Hepatocyte (in vitro differentiated cells): Measurements from ENCODE around the gene ZCCHC7. TPM values are rescaled to one million over a fixed set of nuclear protein-coding genes. Genes with fewer than 3 reads are reported as not detected.
A peak's percentile ranks its signal among the peaks of the same experiment; 100 is the strongest.

Experiments
- DNase-seq: peaks from one replicate; pipeline ENCODE4 v3.0.0-alpha.2; 2016; ENCODE audit warnings: low spot score
- H2AFZ ChIP-seq: fragments of 200-600 bp; sonication (generic); 2 replicates; pipeline ENCODE4 v1.6.0; 2016; ENCODE audit warnings: antibody characterized with exemption, mild to moderate bottlenecking
- H3K27ac ChIP-seq: fragments of 200-600 bp; sonication (generic); 2 replicates; pipeline ENCODE4 v1.5.1; 2016; ENCODE audit warnings: mild to moderate bottlenecking
- H3K27me3 ChIP-seq: fragments of 200-600 bp; sonication (generic); 2 replicates; pipeline ENCODE4 v1.6.1; 2016
- H3K36me3 ChIP-seq: fragments of 200-600 bp; sonication (generic); replicated peaks from 2 replicates; pipeline ENCODE4 v1.5.1; 2016; ENCODE audit warnings: low read depth; ENCODE audit not compliant: insufficient read depth
- H3K4me1 ChIP-seq: fragments of 200-600 bp; sonication (generic); 2 replicates; pipeline ENCODE4 v1.5.1; 2016; ENCODE audit warnings: mild to moderate bottlenecking, moderate library complexity; ENCODE audit not compliant: insufficient read depth
- H3K4me2 ChIP-seq: fragments of 200-600 bp; sonication (generic); 2 replicates; pipeline ENCODE4 v1.6.0; 2016
- H3K4me3 ChIP-seq: fragments of 200-600 bp; sonication (generic); 2 replicates; pipeline ENCODE4 v1.5.1; 2016; ENCODE audit warnings: mild to moderate bottlenecking
- H3K79me2 ChIP-seq: fragments of 200-600 bp; sonication (generic); 2 replicates; pipeline ENCODE4 v1.6.0; 2017; ENCODE audit warnings: mild to moderate bottlenecking
- H3K9me2 ChIP-seq: fragments of 200-600 bp; sonication (generic); replicated peaks from 2 replicates; pipeline ENCODE4 v1.6.0; 2017; ENCODE audit warnings: mild to moderate bottlenecking; ENCODE audit not compliant: insufficient read depth
- H3K9me3 ChIP-seq: fragments of 200-600 bp; sonication (generic); 2 replicates; pipeline ENCODE4 v1.5.1; 2016; ENCODE audit warnings: low read depth, mild to moderate bottlenecking
- H4K20me1 ChIP-seq: fragments of 200-600 bp; sonication (generic); 2 replicates; pipeline ENCODE4 v1.6.0; 2016; ENCODE audit warnings: mild to moderate bottlenecking; ENCODE audit not compliant: insufficient read depth, poor library complexity, severe bottlenecking
- CTCF ChIP-seq: fragments of 200-600 bp; sonication (generic); IDR thresholded peaks from 2 replicates; pipeline ENCODE4 v1.5.1; 2016; ENCODE audit warnings: antibody characterized with exemption, mild to moderate bottlenecking; ENCODE audit not compliant: poor library complexity
- EZH2 ChIP-seq: fragments of 200-600 bp; sonication (generic); IDR thresholded peaks from 2 replicates; pipeline ENCODE4 v1.6.1; 2016; ENCODE audit warnings: antibody characterized with exemption, mild to moderate bottlenecking, borderline replicate concordance
- EZH2phosphoT487 ChIP-seq: fragments of 200-600 bp; sonication (generic); IDR thresholded peaks from one replicate; pipeline ENCODE4 v1.6.1; 2018; ENCODE audit warnings: antibody characterized with exemption, mild to moderate bottlenecking, low read depth, moderate library complexity; ENCODE audit not compliant: unreplicated experiment, severe bottlenecking
- WGBS: methylation state at CpG from one replicate; pipeline ENCODE4 v1.1.6; 2016; ENCODE audit warnings: low lambda C conversion rate; ENCODE audit errors: missing lambda C conversion rate; 5-methylcytosine and 5-hydroxymethylcytosine counted together
- polyA plus RNA-seq: library from polyadenylated mRNA; unstranded; fragments of >200 nt; fragmentation: Nextera tagmentation; extraction: Ambion mirVana; gene quantifications from 2 replicates; pipeline ENCODE4 v1.2.1, GENCODE V29; 2016
- total RNA-seq: library from RNA; depleted of rRNA; stranded (reverse); fragments of >200 nt; gene quantifications from 2 replicates; pipeline ENCODE4 v1.2.3, GENCODE V29; 2014

ZCCHC7 gene
- total and polyA plus RNA-seq, 2 experiments from 2014 or later, result 12.3 to 14.6 TPM

- H3K79me2 ChIP-seq, result no peaks in the 10 kb centered on the region
- WGBS, result 79% methylated on average over 20 of the region's 20 CpGs
- no peak overlapping the region for H3K4me3 ChIP-seq
- H4K20me1 ChIP-seq, result no peaks in the 10 kb centered on the region
- no peaks in the 10 kb centered on the region for H3K27me3 ChIP-seq
- H3K4me2 ChIP-seq, result no peak overlapping the region
- no peaks in the 10 kb centered on the region for H3K9me2 ChIP-seq
- no peak overlapping the region for H2AFZ ChIP-seq
- H3K36me3 ChIP-seq, result no peaks in the 10 kb centered on the region
- no peaks in the 10 kb centered on the region for H3K4me1 ChIP-seq
- H3K9me3 ChIP-seq, result no peaks in the 10 kb centered on the region
- peak; percentile 23 for DNase-seq
- TF ChIP-seq CTCF (no peak), EZH2phosphoT487 (no peak), EZH2 (no peak)
- H3K27ac ChIP-seq, result no peak overlapping the region
Observed at GRCh38 chr9:37371565-37372464, 251.4 kb downstream of the ZCCHC7 start.

DNA sequence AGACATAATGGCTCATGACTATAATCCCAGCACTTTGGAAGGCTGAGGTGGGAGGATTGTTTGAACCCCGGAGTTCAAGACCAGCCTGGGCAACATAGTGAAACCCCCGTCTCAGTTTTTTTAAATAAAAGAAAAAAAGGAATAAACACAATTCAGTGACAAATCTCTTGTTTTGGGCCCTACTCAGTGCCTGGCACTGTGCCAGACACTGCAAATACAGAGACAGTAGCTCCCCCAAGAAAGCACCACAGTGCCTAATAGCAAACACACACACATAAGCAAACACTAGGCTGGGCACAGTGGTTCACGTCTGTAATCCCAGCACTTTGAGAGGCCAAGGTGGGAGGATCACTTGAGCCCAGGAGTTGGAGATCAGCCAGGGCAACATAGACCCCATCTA, 252.5 kb downstream of the ZCCHC7 start:
- 92% methylated on average over 3 of the region's 3 CpGs for WGBS
- Histone ChIP-seq H3K9me3 (no peaks in the 10 kb centered on the region), H2AFZ (no peak overlapping the region), H3K27me3 (no peaks in the 10 kb centered on the region), H3K27ac (no peak overlapping the region), H4K20me1 (no peaks in the 10 kb centered on the region), H3K4me1 (no peaks in the 10 kb centered on the region), H3K4me3 (no peak overlapping the region), H3K79me2 (no peaks in the 10 kb centered on the region), H3K36me3 (no peaks in the 10 kb centered on the region), H3K9me2 (no peaks in the 10 kb centered on the region), H3K4me2 (no peak overlapping the region)
- no peak for TF ChIP-seq EZH2
- DNase-seq, result no peak

GRCh38 chr9:37373621-37374020, 253.2 kb downstream of the ZCCHC7 start:
- H4K20me1 ChIP-seq, result no peaks in the 10 kb centered on the region
- H3K4me3 ChIP-seq, result no peak overlapping the region
- TF ChIP-seq EZH2phosphoT487 (no peak), EZH2 (no peak), CTCF (no peak)
- no peaks in the 10 kb centered on the region for H3K79me2 ChIP-seq
- H3K9me2 ChIP-seq, result no peaks in the 10 kb centered on the region
- no peak for DNase-seq
- H3K9me3 ChIP-seq, result no peaks in the 10 kb centered on the region
- H3K4me2 ChIP-seq, result no peak overlapping the region
- H3K27me3 ChIP-seq, result no peaks in the 10 kb centered on the region
- no peaks in the 10 kb centered on the region for H3K36me3 ChIP-seq
- H3K4me1 ChIP-seq, result no peaks in the 10 kb centered on the region
- WGBS, result 86% methylated on average over 1 of the region's 1 CpG
- no peak overlapping the region for H3K27ac ChIP-seq
- no peak overlapping the region for H2AFZ ChIP-seq

- Histone ChIP-seq H3K4me3 (no peak overlapping the region), H3K27me3 (no peaks in the 10 kb centered on the region), H3K27ac (no peak overlapping the region), H2AFZ (no peak overlapping the region), H3K9me3 (no peaks in the 10 kb centered on the region), H3K79me2 (no peaks in the 10 kb centered on the region), H3K4me1 (no peaks in the 10 kb centered on the region), H4K20me1 (no peaks in the 10 kb centered on the region), H3K4me2 (no peak overlapping the region), H3K36me3 (no peaks in the 10 kb centered on the region), H3K9me2 (no peaks in the 10 kb centered on the region)
- TF ChIP-seq CTCF (no peak), EZH2 (no peak), EZH2phosphoT487 (no peak)
- DNase-seq, result no peak
- 92% methylated on average over 6 of the region's 6 CpGs for WGBS
Observed at GRCh38 chr9:37374892-37375291, 254.5 kb downstream of the ZCCHC7 start.
